GM15510 (cell line): ENCODE results near the gene MADD.

Experiments used
- POLR2A ChIP-seq: IDR thresholded peaks from 3 replicates; pipeline ENCODE4 v1.6.1; 2011; ENCODE audit warnings: borderline replicate concordance; ENCODE audit not compliant: insufficient read length; ENCODE audit errors: extremely low read depth

MADD gene

DNA sequence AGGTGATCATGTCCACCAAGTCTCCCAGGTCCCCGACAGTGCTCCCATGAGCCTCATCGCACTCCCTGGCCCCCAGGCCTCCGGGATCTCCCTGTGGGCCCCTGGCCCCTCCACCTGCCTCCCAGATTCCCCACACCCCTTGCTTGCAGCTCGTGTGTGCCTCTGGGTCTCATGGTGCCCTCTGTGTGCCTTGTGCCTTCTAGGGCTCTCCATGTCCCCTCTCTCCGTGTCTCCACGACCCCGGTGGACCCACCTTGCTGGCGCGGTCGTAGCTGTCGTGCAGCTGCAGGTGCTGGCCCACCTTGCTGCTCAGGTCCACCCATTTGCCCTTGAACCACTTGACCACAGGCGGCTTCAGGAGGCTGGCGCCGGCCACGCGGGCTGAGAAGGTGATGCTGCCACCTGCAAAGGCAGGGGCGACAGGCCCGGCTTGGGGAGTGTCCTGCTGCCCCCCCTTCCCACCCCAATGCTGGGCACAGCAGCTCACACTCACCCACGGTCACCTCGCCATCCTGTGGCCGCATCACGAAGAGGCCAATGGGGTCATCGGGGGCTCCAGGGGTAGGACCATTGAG lies 79.7 kb downstream of the MADD start:
- TF ChIP-seq POLR2A = no peak

DNA sequence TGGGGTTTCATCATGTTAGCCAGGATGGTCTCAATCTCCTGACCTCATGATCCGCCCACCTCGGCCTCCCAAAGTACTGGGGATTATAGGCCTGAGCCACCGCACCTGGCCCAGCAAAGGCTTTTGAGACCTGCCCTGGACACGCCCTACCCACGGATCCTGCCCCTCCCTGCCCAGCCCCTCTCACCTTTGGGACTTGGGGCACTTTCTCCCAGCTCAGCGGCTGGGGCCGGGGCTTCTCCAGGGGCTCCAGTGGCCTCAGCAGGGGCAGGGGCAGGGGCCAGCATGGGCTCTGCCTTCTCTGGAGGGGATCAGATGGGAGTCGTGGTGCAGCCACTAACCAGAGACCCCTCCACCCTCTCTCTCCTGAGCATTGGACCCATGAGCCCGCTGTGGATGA lies 80.4 kb downstream of the MADD start:
- no peak for TF ChIP-seq POLR2A

DNA sequence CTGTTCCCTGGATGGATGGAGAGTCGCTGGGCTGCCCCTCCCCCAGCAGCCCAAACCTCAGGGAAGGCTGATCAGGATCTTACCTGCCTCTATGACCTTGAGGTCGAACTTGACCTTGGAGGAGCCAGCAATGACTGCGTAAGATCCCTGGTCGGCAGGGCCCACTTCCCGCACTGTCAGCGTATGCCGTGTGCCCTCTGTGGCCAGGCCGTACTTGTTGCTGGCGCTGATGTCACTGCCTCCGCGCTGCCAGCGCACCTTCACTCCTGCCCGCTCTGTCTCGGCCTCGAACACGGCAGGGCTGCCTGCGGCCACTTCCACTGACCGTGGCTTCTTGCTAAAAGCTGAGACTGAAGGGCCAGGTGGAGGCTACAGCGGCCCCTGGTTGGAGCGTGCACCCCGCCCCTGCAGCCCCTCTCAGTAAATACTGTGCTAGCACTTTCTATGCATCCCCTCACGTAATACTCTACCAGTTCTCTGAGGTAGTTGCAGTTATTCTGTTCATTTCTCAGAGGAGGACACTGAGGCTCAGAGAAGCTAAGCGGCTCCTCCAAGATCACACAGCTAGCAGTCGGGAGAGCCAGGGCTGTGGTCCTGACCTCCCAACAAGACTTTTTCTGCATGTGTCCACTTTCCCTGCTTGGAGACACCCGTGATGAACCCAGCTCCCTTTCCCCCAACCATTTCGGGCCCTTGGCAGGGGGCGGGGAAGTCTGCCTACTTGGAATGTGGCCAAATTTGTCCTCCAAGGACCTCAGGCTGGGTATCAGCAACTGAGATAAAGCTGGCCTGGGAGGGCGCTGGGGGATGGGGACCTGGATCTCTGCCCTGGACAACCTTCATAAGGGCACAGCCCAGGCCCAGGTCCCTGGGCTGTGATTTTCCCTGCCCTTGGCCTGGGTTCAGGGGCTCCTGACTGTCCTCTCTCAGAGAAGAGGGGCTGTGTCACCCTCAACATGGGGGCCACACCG lies 81.5 kb downstream of the MADD start:
- no peak for TF ChIP-seq POLR2A

DNA sequence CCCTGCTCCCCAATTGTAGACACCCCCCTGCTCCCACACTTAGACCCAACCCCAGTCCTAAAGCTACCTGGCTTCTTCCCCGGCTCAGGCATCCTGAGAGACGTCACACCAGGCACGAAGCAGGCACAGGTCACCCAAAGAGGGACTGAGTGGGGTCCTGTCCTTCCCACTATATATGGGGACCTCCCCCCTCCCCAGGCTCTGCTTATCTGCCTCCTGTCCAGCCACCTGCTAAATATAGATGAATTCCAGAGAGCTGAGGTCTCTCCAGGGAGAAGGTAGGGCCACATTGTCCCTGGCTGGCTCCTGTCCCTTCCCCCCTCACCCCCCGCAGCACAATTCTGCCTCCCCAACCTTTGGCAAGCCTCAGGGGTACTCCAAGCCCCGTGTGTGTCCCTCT lies 82.6 kb downstream of the MADD start, which contains the start of gene MYBPC3:
TSS of gene MYBPC3 (minus strand) at position 147 of the 400 bp plus-strand sequence. CDS start at position 92, 55 bp downstream.
- no peak for TF ChIP-seq POLR2A

DNA sequence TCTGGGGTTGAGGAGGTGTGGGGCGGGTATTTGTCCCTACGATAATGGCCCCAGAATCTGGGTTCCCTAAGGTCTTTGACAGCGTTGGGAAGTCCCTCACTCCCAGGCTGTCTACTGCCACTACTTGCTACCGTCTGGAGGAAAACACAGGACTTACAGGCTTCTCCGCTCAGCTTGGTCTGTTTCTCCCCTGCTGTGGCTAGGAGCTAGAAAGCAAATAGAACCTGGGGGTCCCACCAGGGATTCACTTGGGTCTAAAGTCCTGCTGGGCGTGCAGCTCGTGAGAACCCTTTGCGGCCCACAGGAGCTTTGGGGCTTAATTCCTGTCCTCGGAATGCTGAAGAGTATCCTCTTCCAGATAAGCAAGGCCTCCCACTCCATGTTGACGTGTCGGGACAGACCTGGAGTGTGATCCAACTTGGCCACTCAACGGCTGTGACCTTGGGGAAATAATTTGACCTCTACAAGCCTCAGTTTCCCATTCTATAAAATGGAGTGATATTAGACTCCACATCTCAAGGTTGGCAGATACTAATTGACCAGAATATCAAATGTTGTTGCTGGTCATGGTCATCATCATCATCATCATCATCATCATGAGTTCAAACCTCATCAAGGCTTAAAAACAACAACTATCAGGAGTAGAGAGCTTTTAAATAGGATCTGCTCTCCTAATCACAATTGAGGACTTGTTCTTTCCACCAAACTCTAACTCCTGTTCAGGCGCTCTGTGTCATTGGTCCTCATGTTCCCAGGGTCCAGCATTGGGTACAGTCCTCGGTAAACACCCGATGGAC lies 84.2 kb downstream of the MADD start:
- no peak for TF ChIP-seq POLR2A

DNA sequence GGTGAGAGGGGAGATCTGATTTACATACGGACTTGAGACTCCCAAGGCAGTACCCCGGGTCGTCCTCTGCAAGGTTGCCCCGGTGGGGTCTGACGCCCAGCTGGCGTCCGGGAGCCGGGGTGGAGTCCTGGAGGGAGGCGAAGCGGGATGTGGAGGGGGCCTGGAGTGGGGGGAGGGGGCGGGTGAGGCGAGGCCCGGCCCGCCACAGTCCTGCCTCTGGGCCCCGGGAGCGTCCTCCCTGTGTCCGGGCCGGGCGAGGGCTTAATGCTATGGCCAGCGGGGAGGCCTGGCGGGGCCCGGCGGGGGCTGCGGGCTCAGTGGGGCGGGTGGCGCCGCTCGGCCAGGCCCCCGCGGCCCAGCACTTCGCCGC lies 85.0 kb downstream of the MADD start:
- TF ChIP-seq POLR2A = no peak

DNA sequence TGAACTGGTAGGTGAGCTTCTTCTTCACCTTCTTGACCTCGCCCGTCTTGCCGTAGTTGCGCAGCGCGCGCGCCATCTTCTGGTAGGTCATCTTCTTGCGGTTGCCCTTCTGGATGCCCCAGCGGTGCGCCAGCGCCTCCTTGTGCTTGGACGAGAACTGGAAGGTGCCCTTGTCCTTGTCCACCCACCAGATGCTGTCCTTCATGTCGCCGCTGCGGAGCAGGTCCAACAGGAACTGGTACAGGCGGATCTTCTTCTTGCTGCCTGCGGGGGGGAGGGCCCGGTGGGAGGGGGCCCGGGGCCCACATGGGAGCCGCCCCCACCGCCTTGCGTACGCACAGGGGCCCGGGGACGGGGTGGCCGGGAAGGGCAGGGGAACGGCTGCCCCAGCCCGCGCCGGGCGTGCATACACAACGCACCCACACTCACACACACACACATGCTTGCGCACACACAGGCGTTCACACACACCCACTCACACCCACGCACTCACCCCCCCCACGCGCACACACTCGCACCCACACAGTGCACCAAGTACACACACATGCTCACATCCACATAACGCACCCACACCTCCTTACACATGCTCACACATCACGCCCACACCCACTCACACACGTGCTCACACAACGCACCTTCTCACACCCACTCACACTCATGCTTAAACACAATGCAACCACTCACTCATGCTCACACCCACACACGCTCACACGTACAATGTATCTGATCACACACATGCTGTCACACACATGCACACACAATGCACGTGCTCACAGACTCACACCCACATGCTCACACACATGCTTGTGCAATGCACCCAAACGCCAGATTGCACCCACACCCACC lies 85.6 kb downstream of the MADD start:
- no peak for TF ChIP-seq POLR2A

DNA sequence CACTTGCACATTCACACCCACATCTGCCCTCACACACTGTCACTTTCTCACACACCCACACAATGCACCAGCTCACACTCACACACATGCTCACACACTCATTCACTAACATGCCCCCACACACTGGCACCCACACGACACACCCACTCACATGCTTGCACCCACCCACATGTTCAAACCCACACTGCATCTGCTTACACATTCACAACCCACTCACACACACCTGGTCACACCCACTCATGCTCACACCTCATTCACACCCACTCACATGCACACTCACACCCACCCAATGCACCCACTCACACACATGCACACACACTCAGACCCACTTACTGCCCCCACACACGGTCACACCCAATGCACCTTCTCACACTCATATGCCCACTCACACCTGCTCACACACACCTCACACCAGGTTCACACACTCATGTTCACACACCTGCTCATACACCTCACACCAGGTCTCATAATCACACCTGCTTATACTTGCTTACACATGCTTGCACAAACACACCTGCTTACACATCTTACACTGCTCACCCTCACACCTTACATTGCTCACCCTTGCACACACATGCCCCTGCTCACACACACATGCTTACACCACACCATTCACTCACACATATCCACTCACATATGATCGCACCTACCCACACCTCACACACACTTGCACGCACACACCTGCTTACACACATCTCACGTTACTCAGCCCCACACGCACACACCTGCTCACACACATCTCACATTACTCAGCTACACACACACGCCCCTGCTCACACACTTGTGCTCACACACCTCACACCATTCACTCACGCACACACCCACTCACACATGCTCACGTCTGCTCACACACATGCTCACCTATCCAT lies 86.4 kb downstream of the MADD start:
- no peak for TF ChIP-seq POLR2A

DNA sequence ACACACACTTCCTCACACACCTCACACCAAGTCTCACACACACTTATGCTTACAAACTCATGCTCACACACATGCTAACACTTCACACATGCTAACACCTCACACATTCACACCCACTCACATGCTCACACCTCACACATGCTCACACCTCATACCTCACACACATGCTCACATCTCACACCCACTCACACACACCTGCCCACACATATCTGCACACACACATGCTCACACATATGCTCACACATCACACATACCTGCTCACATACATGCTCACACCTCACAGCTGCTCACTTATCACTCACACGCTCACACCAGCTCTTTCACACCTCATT lies 87.0 kb downstream of the MADD start:
- TF ChIP-seq POLR2A = no peak

DNA sequence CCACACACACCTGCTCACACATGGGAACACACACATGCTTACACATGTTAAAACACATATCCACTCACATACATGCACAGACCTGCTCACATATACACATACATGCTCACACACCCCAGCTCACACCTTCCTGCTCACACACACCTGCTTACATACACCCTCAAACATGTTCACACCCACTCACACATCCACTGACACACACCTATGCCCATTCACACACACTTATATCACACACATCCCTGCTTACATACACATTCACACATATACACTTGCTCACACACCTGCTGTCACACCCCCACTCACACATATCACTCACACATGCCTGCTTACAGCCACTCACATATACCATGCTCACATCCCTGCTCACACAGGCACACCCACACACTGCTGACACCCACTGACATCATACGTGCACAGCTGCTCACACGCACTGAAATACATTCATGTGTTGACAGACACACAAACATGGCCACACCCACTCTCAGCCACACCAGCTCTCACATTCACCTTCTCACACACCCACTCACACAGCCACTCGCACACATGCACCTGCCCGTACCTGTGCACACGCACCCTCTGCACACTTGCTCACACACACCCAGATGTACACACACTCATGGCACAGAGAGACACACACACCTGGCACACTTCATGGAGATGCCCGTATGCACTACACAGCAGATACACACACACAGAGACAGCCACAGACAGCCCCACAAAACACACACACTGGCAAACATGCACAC lies 88.2 kb downstream of the MADD start:
- no peak for TF ChIP-seq POLR2A

DNA sequence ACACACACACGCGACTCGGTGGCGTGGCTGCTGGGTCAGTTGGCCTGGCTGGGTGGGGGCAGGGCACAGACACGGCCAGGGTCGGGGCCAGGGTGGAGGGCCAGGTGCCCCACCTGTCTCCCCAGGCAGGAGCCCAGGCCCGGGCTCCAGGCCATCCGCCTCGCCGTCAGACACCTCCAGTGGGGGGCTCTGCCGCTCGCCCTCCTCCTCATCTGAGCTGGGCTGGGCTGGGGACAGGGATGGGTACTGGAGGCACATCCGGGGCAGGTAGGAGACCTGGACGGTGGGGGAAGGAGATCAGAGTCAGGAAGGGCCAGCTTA lies 88.8 kb downstream of the MADD start:
- no peak for TF ChIP-seq POLR2A

DNA sequence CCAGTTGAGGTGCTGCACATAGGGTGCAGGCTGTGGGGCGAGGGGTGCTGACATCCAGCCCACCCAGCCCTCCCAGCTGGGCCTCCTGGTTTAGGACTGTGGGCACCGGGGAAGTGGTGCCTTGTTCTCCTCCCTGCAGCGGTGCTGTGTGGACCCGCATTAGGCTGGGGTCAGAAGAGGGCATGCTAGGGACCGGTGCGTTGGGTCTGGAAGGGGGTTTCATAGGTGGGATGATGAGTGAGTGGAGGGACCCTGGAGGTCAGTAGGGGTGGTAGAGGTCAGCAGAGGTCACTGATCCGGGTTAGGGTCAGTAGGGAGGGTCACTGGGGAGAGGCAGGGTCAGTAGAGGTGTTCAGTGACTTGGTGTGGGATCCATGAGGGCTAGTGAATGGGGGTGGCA lies 89.2 kb downstream of the MADD start:
- TF ChIP-seq POLR2A = no peak

DNA sequence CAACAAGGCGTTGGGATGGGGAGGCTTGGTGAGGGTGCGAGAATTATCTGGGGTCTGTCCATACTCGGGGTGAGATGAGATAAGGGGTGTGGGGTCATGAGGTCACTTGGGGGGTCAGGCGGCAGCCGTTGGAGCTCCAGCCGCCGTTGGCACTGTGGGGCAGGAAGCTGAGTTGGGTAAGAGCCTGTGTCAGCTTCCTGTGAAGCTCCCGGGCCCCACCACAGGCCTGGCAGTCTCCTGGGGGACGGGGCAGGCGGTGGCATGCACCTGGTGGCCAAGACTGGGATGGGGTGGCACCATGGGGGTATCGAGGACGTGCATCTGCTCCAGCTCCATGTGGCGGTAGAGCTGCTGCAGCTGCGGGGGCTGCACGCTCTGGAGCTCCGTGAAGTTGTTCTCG lies 89.7 kb downstream of the MADD start:
- TF ChIP-seq POLR2A = no peak
